Immature natural killer cell (primary cell): Measurements from ENCODE around the gene CCND3. TPM values are rescaled to one million over a fixed set of nuclear protein-coding genes. Genes with fewer than 3 reads are reported as not detected.

Source experiments
- DNase-seq, 3 donors: peaks; one replicate each; pipeline ENCODE4 v3.0.0; 2022; ENCODE audit warnings: mixed read lengths in 1 of 3
- H3K27ac Mint-ChIP-seq, 6 donors: one replicate each; pipeline ENCODE4 v1.8.0; 2020; ENCODE audit warnings: mixed read lengths in 6 of 6, mild to moderate bottlenecking in 5 of 6, inconsistent platforms in 4 of 6, moderate library complexity in 3 of 6
- H3K27me3 Mint-ChIP-seq, 3 donors: one replicate each; pipeline ENCODE4 v1.8.0; 2020 to 2021; ENCODE audit warnings: low read depth in 3 of 3, mild to moderate bottlenecking in 3 of 3, mixed read lengths in 3 of 3, moderate library complexity in 3 of 3, inconsistent platforms in 1 of 3
- H3K36me3 Mint-ChIP-seq, 3 donors: one replicate each; pipeline ENCODE4 v1.8.0; 2020; ENCODE audit warnings: mixed read lengths in 3 of 3, inconsistent platforms in 2 of 3, mild to moderate bottlenecking in 2 of 3
- H3K4me1 Mint-ChIP-seq, 2 donors: one replicate each; pipeline ENCODE4 v1.8.0; 2020; ENCODE audit warnings: inconsistent platforms in 2 of 2, mild to moderate bottlenecking in 2 of 2, mixed read lengths in 2 of 2, moderate library complexity in 1 of 2
- H3K4me3 Mint-ChIP-seq, 5 donors: one replicate each; pipeline ENCODE4 v1.8.0; 2020; ENCODE audit warnings: mild to moderate bottlenecking in 5 of 5, mixed read lengths in 5 of 5, inconsistent platforms in 3 of 5, moderate library complexity in 3 of 5
- H3K9me3 Mint-ChIP-seq, 6 donors: one replicate each; pipeline ENCODE4 v1.8.0; 2020; ENCODE audit warnings: mild to moderate bottlenecking in 6 of 6, mixed read lengths in 6 of 6, inconsistent platforms in 4 of 6, moderate library complexity in 3 of 6
- polyA plus RNA-seq, 3 donors: library from polyadenylated mRNA; unstranded; fragments of 300-500 nt; fragmentation: Illumina TruSeq; gene quantifications; one replicate each; pipeline ENCODE4 v1.2.3, GENCODE V29; 2021

CCND3 gene
- polyA plus RNA-seq, 3 donors from 2014 or later, result 782 to 1,087 (median 1,041) TPM

DNA sequence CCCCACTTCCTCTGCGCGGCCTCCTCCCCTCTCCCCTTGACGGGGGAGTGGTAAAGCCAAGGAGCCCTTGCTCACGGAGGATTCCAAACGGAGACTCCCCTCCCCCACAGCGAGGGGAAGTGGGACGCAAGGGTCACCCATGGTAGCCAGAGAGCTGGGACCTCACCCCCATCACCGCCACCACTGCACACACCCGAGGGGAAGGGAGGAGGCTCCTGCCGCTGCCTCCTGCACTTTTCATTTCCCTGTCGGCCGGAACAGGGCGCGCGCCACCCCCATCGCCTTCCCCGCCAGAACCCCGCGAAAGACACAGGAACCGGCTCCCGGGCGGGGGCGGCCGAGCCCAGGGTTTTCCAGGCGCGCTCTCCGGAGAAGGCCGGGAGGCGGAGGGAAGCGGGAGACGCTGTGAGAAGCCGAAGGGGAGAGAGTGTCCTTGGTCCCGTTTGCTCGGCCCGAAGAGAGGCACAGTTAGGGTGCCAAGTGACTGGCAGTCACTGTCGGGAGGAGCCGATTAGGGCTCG, 789 bp downstream of the CCND3 start:
- Mint-ChIP-seq H3K36me3 (peaks cover 4 to 18% (median 16%) of the 10 kb centered on the region in 3 donors), H3K27me3 (peaks cover 12 to 46% (median 42%) of the 10 kb centered on the region in 3 donors), H3K27ac (peak overlapping the region; percentile 89 to 97 (median 95)), H3K9me3 (no peaks in the 10 kb centered on the region), H3K4me1 (peaks cover 67 to 68% of the 10 kb centered on the region in 2 donors), H3K4me3 (peak overlapping the region; percentile 96 to 98 (median 98))
- peak; percentile 57 to 62 (median 60) for DNase-seq

DNA sequence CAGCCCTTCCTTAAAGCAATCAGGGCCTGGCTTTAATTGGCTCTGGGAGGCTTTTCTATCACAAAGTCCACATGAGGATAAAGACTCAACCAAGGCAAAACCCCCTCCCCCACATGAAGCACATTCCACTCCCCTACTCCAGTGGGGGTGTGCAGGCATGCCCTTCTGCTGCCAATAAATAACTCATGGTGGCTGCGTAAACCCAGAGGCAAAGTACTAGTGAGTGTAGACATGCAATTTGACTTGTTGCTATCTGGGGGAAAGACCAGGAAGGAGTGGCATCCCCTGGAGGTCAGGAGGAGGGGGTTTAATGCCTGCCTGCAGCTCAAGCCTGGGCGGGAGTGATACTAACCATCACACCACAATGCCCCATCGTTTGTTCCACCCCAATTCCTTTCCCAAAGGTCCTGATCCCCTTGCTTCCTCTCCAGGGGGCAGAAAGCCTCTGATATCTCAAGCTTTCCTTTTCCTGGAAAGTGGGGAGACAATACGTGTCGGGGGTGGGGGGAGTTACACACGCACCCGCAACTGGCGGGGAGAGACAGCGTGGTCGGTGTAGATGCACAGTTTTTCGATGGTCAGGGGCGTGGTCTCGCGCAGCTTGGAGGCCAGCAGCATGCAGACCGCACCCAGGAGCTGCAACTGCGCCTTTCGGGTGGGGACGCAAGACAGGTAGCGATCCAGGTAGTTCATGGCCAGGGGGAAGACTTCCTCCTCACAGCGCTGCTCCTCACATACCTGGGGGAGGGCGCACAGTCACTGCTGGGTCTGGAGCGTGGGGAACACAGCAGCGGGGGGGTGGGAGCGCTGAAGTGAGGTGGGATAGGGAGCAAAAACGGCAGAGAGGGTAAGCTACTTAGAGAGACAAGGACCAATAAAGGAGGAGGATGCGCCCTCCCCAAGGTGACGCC, 1.5 kb downstream of the CCND3 start:
- H3K27me3 Mint-ChIP-seq, result peaks cover 13 to 47% (median 43%) of the 10 kb centered on the region in 3 donors
- H3K36me3 Mint-ChIP-seq, result peaks cover 4 to 18% (median 17%) of the 10 kb centered on the region in 3 donors
- DNase-seq, result peak in 2 of 3 donors; percentile 23 to 29
- H3K4me1 Mint-ChIP-seq, result peaks cover 69 to 71% of the 10 kb centered on the region in 2 donors
- H3K4me3 Mint-ChIP-seq, result peak overlapping the region; percentile 96 to 98 (median 98)
- H3K9me3 Mint-ChIP-seq, result no peaks in the 10 kb centered on the region
- peak overlapping the region; percentile 89 to 97 (median 95) for H3K27ac Mint-ChIP-seq

DNA sequence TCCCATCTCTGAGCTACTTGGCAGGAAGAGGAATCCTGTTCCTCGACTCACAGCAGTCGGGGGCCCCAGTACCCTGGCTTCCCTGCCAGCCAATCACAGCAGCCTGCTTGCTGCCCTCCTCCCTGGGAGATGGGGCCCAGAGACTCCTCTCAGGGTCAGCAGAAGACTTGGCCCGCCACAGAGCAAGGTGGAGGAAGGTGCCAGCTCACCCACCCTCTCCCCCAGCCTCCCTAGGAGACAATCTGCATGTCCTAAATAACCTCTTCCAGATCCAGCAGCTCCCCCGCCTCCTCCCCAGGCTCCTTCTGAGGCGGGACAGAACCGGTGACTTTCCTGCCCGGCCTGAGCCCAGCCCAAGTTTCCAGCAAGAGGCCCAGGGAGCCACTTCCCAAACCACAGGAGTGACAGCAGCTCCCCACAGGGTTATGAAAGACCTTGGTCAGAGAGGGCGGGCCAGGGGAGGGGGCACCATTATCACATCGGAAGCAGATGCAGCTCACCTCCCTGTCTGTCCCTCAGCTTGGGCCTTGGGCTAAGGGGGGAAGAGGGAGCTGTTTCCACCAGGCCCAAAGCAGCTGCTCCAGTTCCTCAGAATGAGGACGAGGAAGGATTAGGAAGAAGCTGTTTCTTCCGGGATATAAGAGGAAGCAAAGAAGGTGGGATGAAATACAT, 2.3 kb downstream of the CCND3 start:
- Mint-ChIP-seq H3K4me1 (peaks cover 72 to 79% of the 10 kb centered on the region in 2 donors), H3K36me3 (peaks cover 12 to 25% (median 23%) of the 10 kb centered on the region in 3 donors), H3K27me3 (peaks cover 13 to 46% (median 41%) of the 10 kb centered on the region in 3 donors), H3K27ac (peak overlapping the region; percentile 89 to 97 (median 95)), H3K9me3 (no peaks in the 10 kb centered on the region), H3K4me3 (peak overlapping the region; percentile 96 to 98 (median 98))
- DNase-seq, result peak in 2 of 3 donors; percentile 21 to 41

DNA sequence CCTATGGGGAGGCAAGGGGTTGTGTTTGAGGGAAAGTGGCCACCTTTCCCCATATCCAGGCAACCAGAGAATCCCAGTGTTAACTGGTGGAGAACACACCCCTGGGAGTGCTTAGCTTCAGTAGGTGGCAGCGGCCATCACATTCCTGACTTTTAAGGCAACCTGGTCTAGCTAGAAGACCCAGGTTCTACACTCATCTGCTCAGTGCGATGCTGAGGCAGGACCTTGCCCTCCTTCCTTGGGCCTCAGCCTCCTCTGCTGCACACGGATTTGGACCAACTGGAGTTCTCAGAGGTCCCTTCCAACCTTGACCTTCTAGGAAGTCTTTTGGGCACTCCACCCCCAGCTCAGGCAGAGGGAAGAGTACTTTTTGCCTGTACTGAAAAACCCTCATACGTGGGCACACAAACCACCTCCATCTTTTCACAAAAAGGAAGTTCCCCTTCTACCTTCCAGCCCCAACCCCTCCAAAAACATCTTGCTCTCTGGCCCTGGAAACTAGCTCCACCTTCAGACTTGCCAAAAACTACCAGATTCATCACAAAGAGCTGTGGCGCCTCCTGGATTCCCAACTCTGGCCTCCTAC, 2.9 kb downstream of the CCND3 start:
- H3K27me3 Mint-ChIP-seq, result peaks cover 13 to 46% (median 41%) of the 10 kb centered on the region in 3 donors
- H3K36me3 Mint-ChIP-seq, result peaks cover 13 to 26% (median 24%) of the 10 kb centered on the region in 3 donors
- DNase-seq, result no peak
- H3K27ac Mint-ChIP-seq, result peak overlapping the region; percentile 89 to 97 (median 95)
- H3K4me1 Mint-ChIP-seq, result peaks cover 74 to 82% of the 10 kb centered on the region in 2 donors
- peak overlapping the region; percentile 96 to 98 (median 98) for H3K4me3 Mint-ChIP-seq
- no peaks in the 10 kb centered on the region for H3K9me3 Mint-ChIP-seq

DNA sequence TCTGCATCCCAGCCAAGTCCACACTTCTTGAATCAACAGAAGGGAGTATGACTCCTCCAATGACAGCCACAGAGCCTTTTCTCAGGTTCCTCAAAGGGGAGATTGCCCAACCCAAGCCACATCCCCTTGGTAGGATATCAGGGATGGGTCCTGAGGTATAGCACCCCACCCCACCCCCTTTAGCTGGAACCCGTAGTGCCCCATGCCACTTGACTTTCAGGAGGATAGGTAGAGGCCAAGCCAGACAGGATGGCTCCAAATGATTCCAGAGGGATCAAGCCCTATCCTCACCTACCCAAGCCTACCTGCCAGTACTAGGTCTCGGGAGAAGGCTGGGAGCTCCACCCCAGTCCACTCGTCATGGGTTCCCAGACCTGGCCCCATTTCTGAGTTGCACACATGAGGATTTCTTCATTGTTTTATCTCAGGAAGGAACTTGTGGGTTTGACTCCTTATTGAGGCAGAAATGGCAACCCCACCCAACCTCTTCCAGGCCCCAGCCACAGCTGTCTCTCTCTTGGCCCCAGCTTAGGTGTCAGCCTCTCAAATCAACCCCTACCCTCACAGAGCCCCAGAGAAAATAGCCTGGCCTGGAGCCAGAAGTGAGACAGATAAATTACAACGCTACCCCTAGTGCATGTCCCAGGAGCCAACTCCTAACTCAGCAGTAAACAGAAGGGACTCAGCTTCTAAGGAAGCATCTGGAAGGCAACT, 3.6 kb downstream of the CCND3 start:
- peaks cover 15 to 27% (median 26%) of the 10 kb centered on the region in 3 donors for H3K36me3 Mint-ChIP-seq

DNA sequence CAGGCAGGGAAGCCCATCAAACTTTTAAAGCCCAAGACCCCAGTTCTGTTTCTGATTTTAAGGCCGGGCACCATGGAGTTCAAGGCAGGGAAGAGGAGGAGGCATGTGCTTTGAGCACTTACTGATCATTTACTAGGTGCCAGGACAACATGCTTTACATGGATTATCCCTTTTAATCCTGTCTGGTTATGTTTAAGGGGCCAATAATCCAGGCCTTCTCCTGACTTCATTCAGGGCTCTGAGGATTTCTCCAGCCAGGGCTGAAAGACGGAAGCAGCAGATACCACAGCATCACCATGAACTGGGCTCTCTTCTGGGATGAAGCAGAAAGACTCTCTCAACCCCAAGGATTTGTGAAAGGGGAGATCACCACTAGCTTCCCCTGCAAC, 4.1 kb downstream of the CCND3 start:
- Mint-ChIP-seq H3K27me3 (peaks cover 13 to 46% (median 41%) of the 10 kb centered on the region in 3 donors), H3K4me1 (peaks cover 80 to 83% of the 10 kb centered on the region in 2 donors), H3K36me3 (peaks cover 18 to 31% (median 31%) of the 10 kb centered on the region in 3 donors), H3K4me3 (peak overlapping the region; percentile 96 to 98 (median 98)), H3K27ac (peak overlapping the region; percentile 89 to 97 (median 95)), H3K9me3 (no peaks in the 10 kb centered on the region)
- DNase-seq, result no peak

More for the DNA sequence above, 3.6 kb downstream of the CCND3 start:
- DNase-seq, result peak; percentile 57 to 68 (median 65)
- H3K27ac Mint-ChIP-seq, result peak overlapping the region; percentile 89 to 97 (median 95)
- no peaks in the 10 kb centered on the region for H3K9me3 Mint-ChIP-seq
- peaks cover 76 to 81% of the 10 kb centered on the region in 2 donors for H3K4me1 Mint-ChIP-seq
- H3K27me3 Mint-ChIP-seq, result peaks cover 13 to 46% (median 41%) of the 10 kb centered on the region in 3 donors
- H3K4me3 Mint-ChIP-seq, result peak overlapping the region; percentile 96 to 98 (median 98)

DNA sequence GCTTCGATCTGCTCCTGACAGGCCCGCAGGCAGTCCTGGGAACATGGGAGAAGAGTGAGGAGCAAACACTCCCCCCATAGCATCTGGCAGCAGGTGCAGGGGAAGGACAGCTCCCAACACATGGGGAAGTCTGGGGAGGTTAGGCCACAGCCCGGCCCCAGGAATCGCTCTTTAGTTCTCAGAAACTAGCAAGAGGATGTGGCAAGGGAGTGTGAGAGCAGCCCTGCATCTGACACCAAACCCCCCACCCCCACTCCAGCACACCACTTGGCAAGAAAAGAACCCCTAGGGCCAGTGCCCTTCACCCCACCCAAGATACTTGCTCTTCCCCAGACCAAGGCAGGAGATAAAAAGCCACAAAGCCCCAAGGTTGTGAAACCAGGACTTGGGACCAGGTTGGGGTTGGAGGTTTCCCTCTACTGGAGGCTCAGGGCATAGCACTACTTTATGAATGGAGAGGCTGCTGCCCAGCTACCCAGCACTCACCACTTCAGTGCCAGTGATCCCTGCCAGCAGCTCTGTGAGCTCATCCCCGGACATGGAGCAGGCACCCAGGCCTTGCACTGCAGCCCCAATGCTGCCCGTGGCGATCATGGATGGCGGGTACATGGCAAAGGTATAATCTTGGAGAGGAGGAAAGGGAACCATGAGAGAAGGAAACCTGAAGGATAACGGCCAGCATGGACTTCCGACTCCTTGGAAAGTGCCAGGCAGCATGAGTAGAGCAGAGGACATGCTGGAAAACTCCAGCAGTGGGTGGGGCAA, 5.4 kb downstream of the CCND3 start:
- peak; percentile 95 to 96 (median 96) for DNase-seq
- Mint-ChIP-seq H3K36me3 (peaks cover 25 to 43% (median 37%) of the 10 kb centered on the region in 3 donors), H3K27me3 (peaks cover 13 to 40% (median 35%) of the 10 kb centered on the region in 3 donors), H3K9me3 (no peaks in the 10 kb centered on the region), H3K27ac (peak overlapping the region; percentile 83 to 96 (median 95)), H3K4me3 (peak overlapping the region; percentile 96 to 98 (median 98)), H3K4me1 (peaks cover 83 to 87% of the 10 kb centered on the region in 2 donors)

DNA sequence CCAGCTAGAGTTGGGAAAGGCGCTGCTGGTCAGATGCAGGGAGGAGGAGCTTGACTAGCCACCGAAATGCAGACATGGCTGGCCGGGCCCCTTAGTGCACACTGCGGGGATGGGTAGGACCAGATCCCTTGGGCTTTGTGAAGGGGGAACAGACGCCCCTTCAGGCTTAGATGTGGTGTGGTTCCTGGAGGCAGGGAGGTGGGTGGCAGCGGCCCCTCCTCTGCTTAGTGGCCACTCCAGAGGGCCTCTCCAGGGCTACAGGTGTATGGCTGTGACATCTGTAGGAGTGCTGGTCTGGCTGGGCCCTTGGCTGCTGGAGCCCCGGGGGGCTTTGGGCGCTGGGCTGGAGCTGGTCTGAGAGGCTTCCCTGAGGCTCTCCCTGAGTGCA, 5.9 kb downstream of the CCND3 start:
- H3K27ac Mint-ChIP-seq, result peak overlapping the region; percentile 83 to 96 (median 95)
- H3K36me3 Mint-ChIP-seq, result peaks cover 25 to 48% (median 37%) of the 10 kb centered on the region in 3 donors

DNA sequence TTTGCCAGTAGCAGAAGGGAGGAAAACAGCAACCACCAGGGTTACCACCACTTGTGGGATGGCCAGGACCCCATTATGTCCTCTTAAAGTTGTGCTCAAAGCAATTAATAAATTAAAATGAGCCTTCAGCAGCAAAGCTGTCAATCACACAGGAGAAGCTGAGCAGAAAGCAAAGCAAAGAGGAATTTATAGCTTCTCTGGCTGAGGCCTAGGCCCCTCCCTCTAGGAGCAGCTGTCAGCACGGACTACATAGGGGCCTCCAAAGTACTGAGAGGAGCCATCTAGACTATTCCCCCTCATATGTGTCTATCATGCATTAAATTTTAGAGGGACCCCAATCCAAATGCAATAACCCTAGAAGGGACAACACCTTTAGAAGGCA, 6.4 kb downstream of the CCND3 start:
- Mint-ChIP-seq H3K36me3 (peaks cover 25 to 44% (median 33%) of the 10 kb centered on the region in 3 donors), H3K27ac (peak overlapping the region; percentile 83 to 96 (median 95)), H3K4me3 (peak overlapping the region; percentile 96 to 98 (median 98)), H3K27me3 (peaks cover 8 to 35% (median 28%) of the 10 kb centered on the region in 3 donors), H3K4me1 (peaks cover 82 to 87% of the 10 kb centered on the region in 2 donors), H3K9me3 (no peaks in the 10 kb centered on the region)
- no peak for DNase-seq

More for the DNA sequence above, 5.9 kb downstream of the CCND3 start:
- Mint-ChIP-seq H3K27me3 (peaks cover 8 to 40% (median 32%) of the 10 kb centered on the region in 3 donors), H3K4me3 (peak overlapping the region; percentile 96 to 98 (median 98)), H3K9me3 (no peaks in the 10 kb centered on the region), H3K4me1 (peaks cover 86 to 91% of the 10 kb centered on the region in 2 donors)
- no peak for DNase-seq

DNA sequence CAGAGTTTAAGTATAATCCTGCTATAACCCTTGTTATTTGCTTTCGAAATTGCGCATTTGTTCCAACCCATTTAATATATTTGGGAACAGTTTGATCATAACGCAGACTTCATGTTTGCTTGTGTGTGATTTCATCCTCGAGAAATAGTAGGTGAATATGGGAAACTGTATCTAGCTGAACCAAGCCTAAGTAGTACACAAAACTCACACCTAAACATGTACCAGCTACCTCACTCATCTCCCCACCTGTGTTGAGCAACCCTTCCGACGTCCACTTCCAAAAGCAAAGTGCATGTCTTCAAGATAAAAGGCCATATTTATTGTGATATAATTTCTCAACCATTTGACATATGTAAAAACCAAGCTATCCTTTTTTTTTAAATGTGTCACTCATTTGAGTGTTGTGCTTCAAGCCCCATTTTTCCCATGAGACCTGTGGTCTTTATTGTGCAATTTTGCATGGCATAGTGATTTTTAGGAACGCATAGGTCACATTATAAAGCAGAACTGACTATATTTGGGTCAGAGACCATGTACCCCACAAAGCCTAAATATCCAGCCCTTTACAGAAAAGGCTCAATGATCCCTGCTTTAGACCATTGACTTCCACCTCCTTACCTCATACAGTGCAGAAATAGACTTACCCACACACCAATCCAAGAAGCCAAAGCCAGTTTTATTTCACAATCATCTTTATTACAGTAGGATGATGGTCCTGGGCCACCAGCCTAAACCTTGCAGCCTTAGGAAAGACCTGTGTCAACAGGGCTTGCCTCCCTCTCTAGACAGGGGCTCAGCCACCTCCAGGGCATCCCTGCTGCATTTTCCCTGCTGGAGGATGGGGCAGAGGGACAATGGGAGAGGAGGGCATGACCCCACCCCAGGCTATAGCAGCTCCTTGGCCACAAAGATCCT, 7.1 kb downstream of the CCND3 start:
- H3K4me3 Mint-ChIP-seq, result peak overlapping the region; percentile 96 to 98 (median 98)
- peaks cover 8 to 30% (median 25%) of the 10 kb centered on the region in 3 donors for H3K27me3 Mint-ChIP-seq
- H3K9me3 Mint-ChIP-seq, result no peaks in the 10 kb centered on the region
- H3K4me1 Mint-ChIP-seq, result peaks cover 77 to 84% of the 10 kb centered on the region in 2 donors
- DNase-seq, result no peak
- H3K27ac Mint-ChIP-seq, result peak overlapping the region; percentile 83 to 96 (median 95)
- H3K36me3 Mint-ChIP-seq, result peaks cover 25 to 40% (median 33%) of the 10 kb centered on the region in 3 donors

DNA sequence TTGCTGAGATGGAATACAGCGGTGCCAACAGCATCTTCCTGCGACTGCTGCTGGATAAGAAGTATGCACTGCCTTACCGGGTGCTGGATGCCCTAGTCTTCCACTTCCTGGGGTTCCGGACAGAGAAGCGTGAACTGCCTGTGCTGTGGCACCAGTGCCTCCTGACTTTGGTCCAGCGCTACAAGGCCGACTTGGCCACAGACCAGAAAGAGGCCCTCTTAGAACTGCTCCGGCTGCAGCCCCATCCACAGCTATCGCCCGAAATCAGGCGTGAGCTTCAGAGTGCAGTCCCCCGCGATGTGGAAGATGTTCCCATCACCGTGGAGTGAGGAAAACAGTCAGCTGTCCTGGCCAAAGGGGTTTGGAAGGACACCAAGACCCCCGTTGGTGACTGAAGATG, 9.2 kb downstream of the CCND3 start:
- Mint-ChIP-seq H3K27ac (peak overlapping the region in 5 of 6 donors; percentile 54 to 94 (median 78)), H3K9me3 (no peaks in the 10 kb centered on the region), H3K4me3 (no peak overlapping the region), H3K4me1 (peaks cover 72 to 84% of the 10 kb centered on the region in 2 donors), H3K36me3 (peaks cover 28 to 50% (median 30%) of the 10 kb centered on the region in 3 donors), H3K27me3 (peaks cover 5 to 24% (median 17%) of the 10 kb centered on the region in 3 donors)
- no peak for DNase-seq
